GM12878 (cell line): ENCODE measurements around the gene ATN1. TPM values are rescaled to one million over a fixed set of nuclear protein-coding genes. Genes with fewer than 3 reads are reported as not detected.

Experiments
- ATAC-seq: fragments of 200-7000 bp; cut with Tn5 transposase; 3 replicates; pipeline ENCODE4 v1.9.1; 2020; ENCODE audit warnings: mild to moderate bottlenecking, moderate library complexity
- BruUV-seq: library from RNA; stranded (reverse); fragments of 400-500 nt; replicated peaks from 2 replicates; lab custom pipeline; 2021; lab: Mats Ljungman, UMichigan
- CTCF ChIA-PET: fragments of 300-600 bp; sonication (Branson Sonifier 250); formaldehyde crosslinking; extraction: SDS; loops from one replicate; lab custom pipeline; 2021; ENCODE audit warnings: inconsistent platforms; lab: Yijun Ruan, JAX
- POLR2A ChIA-PET: fragments of 350-600 bp; formaldehyde crosslinking; extraction: SDS; loops from one replicate; lab custom pipeline; 2021; ENCODE audit warnings: inconsistent platforms; lab: Charles Lee
- RAD21 ChIA-PET: fragments of 300-600 bp; sonication (Branson Sonifier 250); formaldehyde crosslinking; loops from one replicate; lab custom pipeline; 2023; ENCODE audit warnings: antibody characterized with exemption; ENCODE audit not compliant: unreplicated experiment; lab: Charles Lee
- SMC1A ChIA-PET: fragments of 300-600 bp; sonication (Branson Sonifier 250); formaldehyde crosslinking; loops from one replicate; lab custom pipeline; 2023; ENCODE audit not compliant: unreplicated experiment, uncharacterized antibody; lab: Charles Lee
- DNase-seq: peaks from one replicate; pipeline ENCODE4 v3.0.0-alpha.2; 2011; ENCODE audit warnings: low read depth, low spot score
- FAIRE-seq: peaks from 3 replicates; lab custom pipeline; 2011; peaks lifted over from hg19 to GRCh38; lab: Jason Lieb, UNC
- H2AFZ ChIP-seq: 2 replicates; pipeline ENCODE4 v1.6.0; 2011; ENCODE audit warnings: low read depth, low read length, control low read depth; ENCODE audit not compliant: control insufficient read depth
- H3K27ac ChIP-seq: 2 replicates; pipeline ENCODE4 v1.5.1; 2011; ENCODE audit warnings: control low read depth; ENCODE audit not compliant: control insufficient read depth, insufficient read depth
- H3K27me3 ChIP-seq, 2 experiments: replicated peaks in 1 of 2; 2 replicates each; pipeline versions ENCODE4 v1.6.0 to v1.6.1; 2011; ENCODE audit warnings: low read length in 1 of 2; ENCODE audit not compliant: control insufficient read depth in 2 of 2, insufficient read depth in 2 of 2
- H3K36me3 ChIP-seq, 2 experiments: 2 replicates each; pipeline ENCODE4 v1.5.1; 2011; ENCODE audit warnings: low read length in 1 of 2; ENCODE audit not compliant: control insufficient read depth in 2 of 2, insufficient read depth in 2 of 2
- H3K4me1 ChIP-seq: 2 replicates; pipeline ENCODE4 v1.6.1; 2011; ENCODE audit warnings: mild to moderate bottlenecking, low read length, moderate library complexity, mixed read lengths; ENCODE audit not compliant: control insufficient read depth, insufficient read depth
- H3K4me2 ChIP-seq: 2 replicates; pipeline ENCODE4 v1.6.0; 2011; ENCODE audit warnings: control low read depth; ENCODE audit not compliant: control insufficient read depth, insufficient read depth
- H3K4me3 ChIP-seq: fragments of 200-600 bp; sonication (generic); 2 replicates; pipeline ENCODE4 v1.5.1; 2016
- H3K79me2 ChIP-seq: 2 replicates; pipeline ENCODE4 v1.6.0; 2011; ENCODE audit warnings: low read length; ENCODE audit not compliant: control insufficient read depth, insufficient read depth
- H3K9ac ChIP-seq: 2 replicates; pipeline ENCODE4 v1.8.0; 2011; ENCODE audit warnings: low read length, control low read depth, mixed read lengths; ENCODE audit not compliant: control insufficient read depth, insufficient read depth
- H3K9me3 ChIP-seq: replicated peaks from 3 replicates; pipeline ENCODE4 v1.5.1; 2011; ENCODE audit warnings: mild to moderate bottlenecking, low read length; ENCODE audit not compliant: control insufficient read depth, insufficient read depth
- H4K20me1 ChIP-seq: 2 replicates; pipeline ENCODE4 v1.6.0; 2011; ENCODE audit not compliant: control insufficient read depth, insufficient read depth
- CBX3 ChIP-seq: fragments of 200-600 bp; sonication (generic); IDR thresholded peaks from 2 replicates; pipeline ENCODE4 v1.6.1; 2016; ENCODE audit warnings: low read depth, borderline replicate concordance
- EZH2 ChIP-seq: IDR thresholded peaks from 2 replicates; pipeline ENCODE4 v1.6.1; 2012; ENCODE audit warnings: low read depth, mild to moderate bottlenecking, control low read depth, inconsistent platforms, low read length, borderline replicate concordance; ENCODE audit not compliant: control insufficient read depth
- JUND ChIP-seq: IDR thresholded peaks from 2 replicates; pipeline ENCODE4 v1.6.1; 2012; ENCODE audit warnings: low read depth, mild to moderate bottlenecking, low read length, improper control_type of control experiment, moderate library complexity
- KAT2A ChIP-seq: conservative IDR thresholded peaks from 2 replicates; pipeline ENCODE4 v1.6.1; 2011; ENCODE audit warnings: low read depth, low read length; ENCODE audit not compliant: control insufficient read depth
- MEF2A ChIP-seq: IDR thresholded peaks from 2 replicates; pipeline ENCODE4 v1.6.1; 2011; ENCODE audit warnings: low read depth, mild to moderate bottlenecking, low read length, moderate library complexity; ENCODE audit not compliant: insufficient read depth
- NFXL1 ChIP-seq: fragments of 450-650 bp; IDR thresholded peaks from 2 replicates; pipeline ENCODE4 v1.6.1; 2017; ENCODE audit warnings: antibody characterized with exemption, mild to moderate bottlenecking, borderline replicate concordance
- NFYB ChIP-seq: IDR thresholded peaks from 2 replicates; pipeline ENCODE4 v1.6.1; 2011; ENCODE audit warnings: low read depth, mild to moderate bottlenecking, low read length, improper control_type of control experiment, moderate library complexity; ENCODE audit not compliant: insufficient read depth
- RAD51 ChIP-seq: fragments of 450-650 bp; IDR thresholded peaks from 2 replicates; pipeline ENCODE4 v1.6.1; 2016; ENCODE audit warnings: moderate library complexity, mild to moderate bottlenecking, inconsistent platforms
- RCOR1 ChIP-seq: conservative IDR thresholded peaks from 2 replicates; pipeline ENCODE4 v1.6.1; 2012; ENCODE audit warnings: low read depth, low read length, improper control_type of control experiment
- RFX5 ChIP-seq: IDR thresholded peaks from 2 replicates; pipeline ENCODE4 v1.6.1; 2011; ENCODE audit warnings: low read depth, low read length, improper control_type of control experiment
- RUNX3 ChIP-seq: IDR thresholded peaks from 2 replicates; pipeline ENCODE4 v1.6.1; 2012; ENCODE audit warnings: low read length, inconsistent platforms
- SMC3 ChIP-seq: IDR thresholded peaks from 2 replicates; pipeline ENCODE4 v1.6.1; 2011; ENCODE audit warnings: low read length, improper control_type of control experiment, borderline replicate concordance
- SREBF1 ChIP-seq: IDR thresholded peaks from 2 replicates; pipeline ENCODE4 v1.6.1; 2012; ENCODE audit warnings: mild to moderate bottlenecking, low read length
- SUPT20H ChIP-seq: IDR thresholded peaks from 2 replicates; pipeline ENCODE4 v1.6.1; 2011; ENCODE audit warnings: low read depth, mild to moderate bottlenecking, low read length, moderate library complexity, borderline replicate concordance; ENCODE audit not compliant: control insufficient read depth
- TAF1 ChIP-seq: IDR thresholded peaks from 2 replicates; pipeline ENCODE4 v1.6.1; 2011; ENCODE audit warnings: mild to moderate bottlenecking, low read depth, low read length, borderline replicate concordance
- ZNF217 ChIP-seq: fragments of 450-650 bp; IDR thresholded peaks from 2 replicates; pipeline ENCODE4 v1.6.1; 2017; ENCODE audit warnings: antibody characterized with exemption, mild to moderate bottlenecking
- ZNF274 ChIP-seq: IDR thresholded peaks from one replicate; pipeline ENCODE4 v1.8.0; 2011; ENCODE audit not compliant: insufficient read length, insufficient read depth
- WGBS: methylation state at CpG from one replicate; pipeline ENCODE4 v1.1.6; 2016; ENCODE audit warnings: low lambda C conversion rate; ENCODE audit not compliant: insufficient replicate concordance, insufficient coverage; ENCODE audit errors: missing lambda C conversion rate; 5-methylcytosine and 5-hydroxymethylcytosine counted together
- in situ Hi-C: fragments of 300-500 bp; cut with MboI; formaldehyde crosslinking; loops from 9 replicates; pipeline ENCODE4 v1.14.3; 2018; ENCODE audit warnings: mixed read lengths
- intact Hi-C: fragments of 100-400 bp; cut with micrococcal nuclease; formaldehyde crosslinking; loops from one replicate; pipeline ENCODE4 v1.14.2; 2022; ENCODE audit not compliant: unreplicated experiment
- polyA plus RNA-seq, 11 experiments: library from polyadenylated mRNA; depleted of rRNA in 4 of 11; unstranded in 6 of 11; stranded (reverse) in 5 of 11; fragments of >200 nt; fragmentation: Nextera tagmentation in 4 of 11; fragmentation: Illumina TruSeq in 1 of 11; extraction: Ambion mirVana in 4 of 11; extraction: Trizol in 1 of 11; gene quantifications; 1 replicate in 1 of 11; 2 replicates in 10 of 11; pipeline versions ENCODE4 v1.2.1 to v1.2.3, GENCODE V29; 2011 to 2016; ENCODE audit warnings: inconsistent platforms in 2 of 11, missing spikeins in 2 of 11, low read depth in 1 of 11
- total RNA-seq, 4 experiments: library from RNA; depleted of rRNA in 3 of 4; stranded (reverse); fragments of >200 nt in 3 of 4; fragmentation: Illumina TruSeq in 1 of 4; extraction: Trizol in 1 of 4; gene quantifications; 2 replicates each; pipeline versions ENCODE4 v1.2.1 to v1.2.3, GENCODE V29; 2013 to 2021
- TF ChIP-seq, protein P1 (sequence below): IDR thresholded peaks from 2 replicates; pipeline ENCODE4 v1.6.1; 2011; ENCODE audit warnings: low read depth, low read length, improper control_type of control experiment, borderline replicate concordance
- TF ChIP-seq, protein P2 (sequence below): IDR thresholded peaks from 2 replicates; pipeline ENCODE4 v1.6.1; 2011; ENCODE audit warnings: borderline replicate concordance, low read depth, mild to moderate bottlenecking, moderate library complexity, low read length; ENCODE audit not compliant: insufficient read depth, poor library complexity, severe bottlenecking
- TF ChIP-seq, protein P3 (sequence below): fragments of 450-650 bp; IDR thresholded peaks from 2 replicates; pipeline ENCODE4 v1.6.1; 2014; ENCODE audit warnings: mild to moderate bottlenecking

ATN1 gene
- total and polyA plus RNA-seq, 10 of the 15 experiments (the other 5 are each of a cell fraction or from before 2014, with no cell fraction given): 0.08 to 44.5 (median 5.0) TPM

DNA sequence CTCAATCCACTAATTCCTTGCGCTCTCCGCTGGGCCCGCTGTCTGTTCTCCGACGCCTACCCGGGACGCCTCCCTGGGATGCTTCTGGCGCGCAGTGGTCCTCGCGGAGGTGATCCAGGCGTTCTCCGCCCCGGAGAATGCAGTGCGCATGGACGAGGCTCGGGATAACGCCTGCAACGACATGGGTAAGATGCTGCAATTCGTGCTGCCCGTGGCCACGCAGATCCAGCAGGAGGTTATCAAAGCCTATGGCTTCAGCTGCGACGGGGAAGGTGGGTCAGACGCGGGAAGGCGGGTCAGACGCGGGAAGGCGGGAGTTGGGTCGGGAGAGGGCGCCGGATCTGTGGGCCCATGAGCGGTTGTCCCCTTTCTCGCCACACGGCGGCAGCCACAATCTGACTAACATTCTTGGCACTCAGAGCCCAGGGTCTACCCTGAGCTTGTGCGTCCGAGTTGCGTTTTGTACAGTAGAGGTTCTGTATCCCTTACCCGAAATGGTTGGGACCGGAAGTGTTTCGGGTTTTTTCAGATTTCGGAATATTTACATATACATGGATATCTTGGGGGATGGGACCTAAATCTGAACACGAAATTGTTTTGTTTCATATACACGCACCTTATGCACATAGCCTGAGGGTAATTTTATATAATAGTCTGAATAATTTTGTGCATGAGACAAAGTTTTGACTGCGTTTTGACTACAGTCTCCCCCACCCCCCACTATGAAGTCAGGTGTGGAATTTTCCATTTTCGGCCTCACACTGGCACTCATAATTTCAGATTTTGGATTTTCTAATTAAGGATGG lies 16.8 kb downstream of the ATN1 start:
- SMC1A ChIA-PET: interaction anchor here (0.8 to 11.6 kb wide), 20 partner anchors 8 to 167 kb away, joined by 3 to 395 read pairs (median 5); partner anchors contain the start of genes C1RL, ENO2, LPCAT3 and SPSB2
- WGBS: under 1% methylated on average over 46 of the region's 48 CpGs
- CTCF ChIA-PET: interaction anchor here (0.9 to 11.6 kb wide), 23 partner anchors 8 to 200 kb away, joined by 3 to 645 read pairs (median 5); partner anchors contain the start of genes C1R, C1RL and LPCAT3
- H3K36me3 ChIP-seq: peaks cover 2 to 8% of the 10 kb centered on the region in 2 experiments; a peak in 2 of 4 replicates
- H2AFZ ChIP-seq: peak overlapping the region; percentile 32; the same call in 1 of the 2 replicates
- peak overlapping the region; percentile 70 for H3K4me2 ChIP-seq
- RAD21 ChIA-PET: interaction anchor here (0.6 to 7.0 kb wide), 19 partner anchors 8 to 177 kb away, joined by 3 to 426 read pairs (median 8); partner anchors contain the start of genes ATN1, C1RL, CDCA3 and LPCAT3
- peak overlapping the region; percentile 78 for H3K4me3 ChIP-seq
- BruUV-seq: no TSS peak
- no peaks in the 10 kb centered on the region for H4K20me1 ChIP-seq
- H3K27me3 ChIP-seq: no peaks in the 10 kb centered on the region
- intact Hi-C loops (loop anchor here (1.0 to 2.0 kb wide), 6 partner anchors 16 to 164 kb away; partner anchors contain the start of genes C1R, C1RL, EMG1 and LPCAT3), in situ Hi-C loops (no loop called here)
- POLR2A ChIA-PET: interaction anchor here (0.6 to 17.8 kb wide), 18 partner anchors 8 to 192 kb away, joined by 3 to 524 read pairs (median 4); partner anchors contain the start of genes C1RL, CDCA3, LPCAT3 and LRRC23
- no peaks in the 10 kb centered on the region for H3K9me3 ChIP-seq
- H3K4me1 ChIP-seq: peaks cover 36% of the 10 kb centered on the region
- H3K9ac ChIP-seq: peak overlapping the region; percentile 90
- ATAC-seq (peak; percentile 69), DNase-seq (peak; percentile 85), FAIRE-seq (peak; percentile 35)
- H3K27ac ChIP-seq: peak overlapping the region; percentile 91
- peaks cover 31% of the 10 kb centered on the region for H3K79me2 ChIP-seq
- TF ChIP-seq CBX3 (no peak), JUND (no peak), MEF2A (0 out of 2 replicates have a peak, but pooled peaks have one; percentile 26), EZH2 (no peak), NFXL1 (no peak), ZNF217 (no peak), NFYB (no peak), RFX5 (no peak), RAD51 (peak; percentile 44; the same call in 1 of the 2 replicates), RCOR1 (no peak), KAT2A (no peak), ZNF274 (no peak), SUPT20H (no peak), SREBF1 (no peak), SMC3 (peak; percentile 89), RUNX3 (no peak), TAF1 (peak; percentile 11; the same call in 1 of the 2 replicates)
- TF ChIP-seq, protein P1, sequence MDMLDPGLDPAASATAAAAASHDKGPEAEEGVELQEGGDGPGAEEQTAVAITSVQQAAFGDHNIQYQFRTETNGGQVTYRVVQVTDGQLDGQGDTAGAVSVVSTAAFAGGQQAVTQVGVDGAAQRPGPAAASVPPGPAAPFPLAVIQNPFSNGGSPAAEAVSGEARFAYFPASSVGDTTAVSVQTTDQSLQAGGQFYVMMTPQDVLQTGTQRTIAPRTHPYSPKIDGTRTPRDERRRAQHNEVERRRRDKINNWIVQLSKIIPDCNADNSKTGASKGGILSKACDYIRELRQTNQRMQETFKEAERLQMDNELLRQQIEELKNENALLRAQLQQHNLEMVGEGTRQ: no peak
- TF ChIP-seq, protein P2, sequence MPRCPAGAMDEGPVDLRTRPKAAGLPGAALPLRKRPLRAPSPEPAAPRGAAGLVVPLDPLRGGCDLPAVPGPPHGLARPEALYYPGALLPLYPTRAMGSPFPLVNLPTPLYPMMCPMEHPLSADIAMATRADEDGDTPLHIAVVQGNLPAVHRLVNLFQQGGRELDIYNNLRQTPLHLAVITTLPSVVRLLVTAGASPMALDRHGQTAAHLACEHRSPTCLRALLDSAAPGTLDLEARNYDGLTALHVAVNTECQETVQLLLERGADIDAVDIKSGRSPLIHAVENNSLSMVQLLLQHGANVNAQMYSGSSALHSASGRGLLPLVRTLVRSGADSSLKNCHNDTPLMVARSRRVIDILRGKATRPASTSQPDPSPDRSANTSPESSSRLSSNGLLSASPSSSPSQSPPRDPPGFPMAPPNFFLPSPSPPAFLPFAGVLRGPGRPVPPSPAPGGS: no peak
- TF ChIP-seq, protein P3, sequence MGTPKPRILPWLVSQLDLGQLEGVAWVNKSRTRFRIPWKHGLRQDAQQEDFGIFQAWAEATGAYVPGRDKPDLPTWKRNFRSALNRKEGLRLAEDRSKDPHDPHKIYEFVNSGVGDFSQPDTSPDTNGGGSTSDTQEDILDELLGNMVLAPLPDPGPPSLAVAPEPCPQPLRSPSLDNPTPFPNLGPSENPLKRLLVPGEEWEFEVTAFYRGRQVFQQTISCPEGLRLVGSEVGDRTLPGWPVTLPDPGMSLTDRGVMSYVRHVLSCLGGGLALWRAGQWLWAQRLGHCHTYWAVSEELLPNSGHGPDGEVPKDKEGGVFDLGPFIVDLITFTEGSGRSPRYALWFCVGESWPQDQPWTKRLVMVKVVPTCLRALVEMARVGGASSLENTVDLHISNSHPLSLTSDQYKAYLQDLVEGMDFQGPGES: no peak
